Astrocyte of the spinal cord (primary cell): ENCODE data around the gene NOS1AP.

Experiments
- DNase-seq: peaks from one replicate; pipeline ENCODE4 v3.0.0; 2011; ENCODE audit warnings: low read depth, low spot score
- H3K4me3 ChIP-seq: 2 replicates; pipeline ENCODE4 v1.5.1; 2011; ENCODE audit warnings: low read depth, mild to moderate bottlenecking, low read length, moderate library complexity
- in situ Hi-C: cut with HindIII; loops from 2 replicates; pipeline ENCODE4 v1.10.0; 2017; ENCODE audit warnings: low sequenced_read_pairs
- TF ChIP-seq, protein P1 (sequence below): IDR thresholded peaks from 2 replicates; pipeline ENCODE4 v1.5.1; 2012; ENCODE audit warnings: low read depth, mild to moderate bottlenecking, low read length, inconsistent platforms

Gene NOS1AP

DNA sequence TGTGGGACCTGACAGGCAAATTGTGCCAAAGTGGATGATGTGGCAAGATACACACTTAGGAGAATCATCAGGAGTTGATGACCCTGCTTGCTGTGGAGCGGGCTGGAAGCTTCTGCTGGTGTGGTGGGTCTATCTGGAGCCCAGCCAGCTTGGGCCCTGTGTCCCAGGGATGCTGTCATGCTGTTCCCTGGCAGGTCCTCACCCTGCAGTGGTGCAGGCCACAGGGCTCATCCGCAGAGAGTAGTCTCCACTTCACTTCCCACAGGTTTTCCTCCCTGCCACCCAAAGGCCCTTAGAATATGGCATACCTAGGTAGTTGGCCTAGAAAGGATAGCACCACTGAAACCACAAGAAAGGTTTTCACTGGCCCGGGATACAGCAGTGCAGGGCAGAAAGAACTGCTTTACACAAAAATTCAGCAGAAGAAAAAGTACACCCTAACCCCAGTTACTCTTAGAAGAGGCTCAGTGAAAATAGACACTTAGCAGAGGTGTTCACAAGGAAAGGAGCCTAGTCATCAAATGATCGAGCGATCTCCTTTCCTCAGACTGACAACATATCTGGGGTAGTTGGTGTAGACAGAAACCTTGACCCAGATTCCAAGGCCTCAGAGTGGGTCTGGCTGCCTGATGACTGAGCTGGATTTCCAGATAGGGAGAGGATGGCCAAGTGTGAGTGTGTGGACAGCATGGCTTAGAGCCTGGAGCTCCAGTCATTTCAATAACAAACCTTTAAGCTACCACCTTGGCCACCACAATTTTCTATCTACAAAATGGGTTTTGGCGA, 310.8 kb downstream of the NOS1AP start:
- TF ChIP-seq, protein P1, sequence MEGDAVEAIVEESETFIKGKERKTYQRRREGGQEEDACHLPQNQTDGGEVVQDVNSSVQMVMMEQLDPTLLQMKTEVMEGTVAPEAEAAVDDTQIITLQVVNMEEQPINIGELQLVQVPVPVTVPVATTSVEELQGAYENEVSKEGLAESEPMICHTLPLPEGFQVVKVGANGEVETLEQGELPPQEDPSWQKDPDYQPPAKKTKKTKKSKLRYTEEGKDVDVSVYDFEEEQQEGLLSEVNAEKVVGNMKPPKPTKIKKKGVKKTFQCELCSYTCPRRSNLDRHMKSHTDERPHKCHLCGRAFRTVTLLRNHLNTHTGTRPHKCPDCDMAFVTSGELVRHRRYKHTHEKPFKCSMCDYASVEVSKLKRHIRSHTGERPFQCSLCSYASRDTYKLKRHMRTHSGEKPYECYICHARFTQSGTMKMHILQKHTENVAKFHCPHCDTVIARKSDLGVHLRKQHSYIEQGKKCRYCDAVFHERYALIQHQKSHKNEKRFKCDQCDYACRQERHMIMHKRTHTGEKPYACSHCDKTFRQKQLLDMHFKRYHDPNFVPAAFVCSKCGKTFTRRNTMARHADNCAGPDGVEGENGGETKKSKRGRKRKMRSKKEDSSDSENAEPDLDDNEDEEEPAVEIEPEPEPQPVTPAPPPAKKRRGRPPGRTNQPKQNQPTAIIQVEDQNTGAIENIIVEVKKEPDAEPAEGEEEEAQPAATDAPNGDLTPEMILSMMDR: no peak
- no peak overlapping the region for H3K4me3 ChIP-seq
- DNase-seq: no peak
- in situ Hi-C loops: no loop called here

DNA sequence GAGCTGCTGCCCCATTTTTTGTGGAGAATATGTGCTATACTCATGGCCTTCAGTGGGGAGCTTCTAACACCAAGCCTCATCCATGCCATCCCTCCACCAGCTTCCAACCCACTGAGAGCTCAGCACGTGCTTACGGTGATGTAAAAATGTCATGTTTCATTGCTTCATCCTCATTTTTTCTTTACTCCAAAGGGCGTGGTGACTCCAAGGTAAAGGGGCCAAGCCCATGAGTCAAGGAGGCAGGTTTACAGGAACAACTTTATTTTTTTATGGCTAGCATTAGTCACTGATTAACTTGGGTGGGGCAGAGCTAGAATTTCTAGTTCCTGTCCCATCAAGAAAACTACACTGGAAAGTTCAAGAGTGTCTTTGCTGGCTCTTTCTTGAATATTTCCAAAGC, 311.9 kb downstream of the NOS1AP start, which contains the start of gene C1orf226:
Gene C1orf226, plus strand, starts transcription at position 346 of the 400 bp plus-strand sequence. CDS start 174 bp downstream, outside the sequence.
- no peak within 1 kb of the TSS for H3K4me3 ChIP-seq
- TF ChIP-seq, protein P1: no peak
- no peak for DNase-seq
- in situ Hi-C loops: no loop called here

DNA sequence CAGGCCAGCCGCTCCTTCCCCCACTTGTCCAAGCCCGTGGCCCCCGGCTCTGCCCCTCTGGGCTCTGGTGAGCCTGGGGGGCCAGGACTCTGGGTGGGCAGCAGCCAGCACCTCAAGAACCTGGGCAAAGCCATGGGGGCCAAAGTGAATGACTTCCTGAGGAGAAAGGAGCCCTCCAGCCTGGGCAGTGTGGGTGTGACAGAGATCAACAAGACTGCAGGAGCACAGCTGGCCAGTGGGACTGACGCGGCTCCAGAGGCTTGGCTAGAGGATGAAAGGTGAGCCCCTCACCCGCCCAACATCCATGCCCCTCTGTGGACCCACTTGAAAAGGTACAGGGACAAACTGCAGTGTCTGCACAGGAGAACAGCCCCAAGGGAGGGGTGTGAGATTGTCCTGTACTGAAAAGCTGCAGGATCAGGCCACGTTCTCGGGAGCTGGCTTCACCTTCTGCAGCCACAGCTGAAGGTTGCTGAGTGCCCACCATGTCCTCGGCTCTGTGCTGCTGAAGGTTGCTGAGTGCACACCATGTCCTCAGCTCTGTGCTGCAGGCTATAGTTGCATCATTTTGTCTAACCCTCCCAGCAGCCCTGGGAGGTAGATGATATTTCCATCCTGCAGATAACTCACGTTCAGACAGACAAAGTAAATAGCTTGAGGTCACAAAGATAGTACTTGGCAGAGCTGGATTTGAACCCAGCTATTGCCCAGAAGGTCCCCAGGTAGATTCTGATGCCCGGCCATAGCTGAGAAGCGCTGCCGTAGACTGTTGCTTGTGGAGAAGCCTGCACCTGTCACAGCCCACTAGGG, 312.7 kb downstream of the NOS1AP start:
- H3K4me3 ChIP-seq: no peak overlapping the region
- DNase-seq: no peak
- TF ChIP-seq, protein P1: no peak
- in situ Hi-C loops: no loop called here

DNA sequence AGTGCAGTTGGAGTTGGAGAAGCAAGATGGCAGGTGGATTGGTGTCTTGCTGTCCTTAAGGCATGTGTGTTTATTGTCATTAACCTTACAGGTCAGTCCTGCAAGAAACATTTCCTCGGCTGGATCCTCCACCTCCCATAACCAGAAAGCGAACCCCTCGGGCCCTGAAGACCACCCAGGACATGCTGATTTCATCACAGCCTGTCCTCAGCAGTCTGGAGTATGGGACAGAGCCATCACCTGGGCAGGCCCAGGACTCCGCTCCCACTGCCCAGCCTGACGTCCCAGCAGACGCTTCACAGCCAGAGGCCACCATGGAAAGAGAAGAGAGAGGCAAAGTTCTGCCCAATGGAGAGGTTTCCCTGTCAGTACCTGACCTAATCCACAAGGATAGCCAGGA, 313.6 kb downstream of the NOS1AP start:
- in situ Hi-C loops: no loop called here
- TF ChIP-seq, protein P1: no peak
- DNase-seq: no peak
- no peak overlapping the region for H3K4me3 ChIP-seq

DNA sequence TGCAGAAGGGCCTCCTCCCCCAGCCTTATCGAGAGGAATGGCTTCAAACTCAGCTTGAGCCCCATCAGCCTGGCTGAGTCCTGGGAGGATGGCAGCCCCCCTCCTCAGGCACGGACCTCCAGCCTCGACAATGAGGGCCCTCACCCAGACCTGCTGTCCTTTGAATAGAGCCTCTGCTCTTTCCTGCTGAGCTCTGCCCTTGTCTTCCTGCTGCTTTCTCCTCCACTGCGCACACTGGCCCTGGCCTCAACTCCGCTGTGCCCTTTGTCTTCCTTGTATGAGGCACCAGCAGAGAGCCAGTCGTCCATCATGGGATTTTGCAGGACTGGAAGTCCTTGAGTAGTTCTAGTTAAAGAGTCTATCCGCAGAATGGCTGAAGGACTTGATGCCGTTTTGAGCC, 314.0 kb downstream of the NOS1AP start:
- H3K4me3 ChIP-seq: no peak overlapping the region
- no peak for DNase-seq
- TF ChIP-seq, protein P1: no peak
- in situ Hi-C loops: no loop called here

DNA sequence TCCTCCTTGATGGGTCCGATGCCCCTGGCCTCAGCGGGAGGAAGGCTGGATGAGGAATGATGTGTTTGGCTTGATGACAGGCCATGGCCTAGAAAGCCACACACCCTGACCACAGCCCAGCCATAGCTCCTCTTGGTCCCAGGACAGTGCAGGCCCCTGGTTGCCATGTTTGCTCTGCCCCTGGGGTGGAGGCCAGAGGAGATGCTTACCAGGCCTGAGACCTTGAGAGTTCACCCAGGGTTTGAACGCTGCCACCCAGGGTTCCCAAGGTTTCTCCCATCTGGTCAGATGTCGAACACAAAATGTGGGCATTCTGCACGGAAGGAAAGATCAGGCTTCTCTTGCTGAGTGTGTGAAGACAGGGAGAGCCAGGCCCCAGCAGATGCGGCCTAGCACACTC, 314.6 kb downstream of the NOS1AP start:
- in situ Hi-C loops: no loop called here
- no peak for DNase-seq
- H3K4me3 ChIP-seq: no peak overlapping the region
- TF ChIP-seq, protein P1: no peak
